OCI-M2 (cell line): Measurements from ENCODE around the gene CPED1.
"Not testable (repeated sequence)": the region's sequence is repeated elsewhere in the genome, so short reads cannot be mapped to it uniquely, and the experiment has no call there.

Source experiments
- DNase-seq: peaks from one replicate; lab custom pipeline; 2025; ENCODE audit not compliant: unreplicated experiment; lab: John Stamatoyannopoulos, UW

The CPED1 gene

DNA sequence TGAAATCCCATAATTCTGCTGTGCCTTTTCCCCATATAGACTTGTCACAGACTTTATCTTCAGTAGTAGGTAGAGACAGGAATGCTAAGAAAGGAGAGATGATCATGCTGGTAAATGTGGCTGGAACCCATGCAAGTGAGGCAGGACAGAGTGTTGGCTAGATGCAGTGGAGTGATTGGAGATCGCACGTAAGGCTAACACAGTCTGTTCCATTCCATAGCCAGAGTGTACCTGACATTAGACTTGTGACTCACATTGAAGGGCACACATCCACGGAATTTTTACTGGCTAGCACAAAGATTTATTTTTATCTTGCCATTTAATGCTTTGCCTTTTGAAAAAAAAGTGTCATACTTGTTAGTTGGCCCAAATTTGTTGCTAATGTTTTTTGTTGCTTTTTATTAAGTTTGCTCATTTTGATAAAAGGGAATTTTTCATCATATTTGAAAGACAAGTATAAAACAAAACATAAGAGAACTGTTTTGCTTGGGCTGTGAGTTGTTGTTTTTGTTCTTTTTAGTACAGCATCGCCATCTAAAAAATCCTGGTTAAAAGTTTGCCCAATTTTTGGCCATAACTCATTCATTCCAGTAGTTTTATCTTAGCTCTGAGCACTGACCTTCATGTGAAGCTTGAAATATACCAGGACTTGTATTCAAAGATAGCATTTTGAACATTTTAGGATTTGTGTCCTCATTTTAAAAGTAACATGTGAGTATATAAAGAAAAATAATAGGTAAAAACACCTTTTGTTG is 81.0 kb downstream of the CPED1 start:
- no peak for DNase-seq

DNA sequence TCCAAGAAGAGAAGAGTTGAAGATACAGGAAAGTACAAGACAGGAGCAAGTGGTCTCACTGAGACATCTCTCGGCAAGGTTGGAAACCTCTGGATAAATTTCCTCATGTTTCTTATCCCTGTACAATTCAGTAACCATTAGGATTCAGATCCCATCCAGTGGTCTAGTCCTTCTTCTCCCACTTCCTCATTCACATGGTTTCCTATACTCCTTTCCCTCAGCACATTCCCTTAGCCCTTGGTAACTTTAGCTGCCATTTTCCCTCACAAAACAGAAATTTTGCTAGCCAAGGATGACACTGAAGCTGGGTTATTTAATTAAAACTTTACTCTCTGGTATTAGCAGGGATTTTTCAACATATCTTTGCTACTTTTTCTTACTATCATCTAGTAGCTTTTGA is 82.6 kb downstream of the CPED1 start:
- no peak for DNase-seq

GRCh38 chr7:121071662-121072061 is 83.2 kb downstream of the CPED1 start:
- DNase-seq: no peak

GRCh38 chr7:121072826-121073225 is 84.3 kb downstream of the CPED1 start:
- no peak for DNase-seq

DNA sequence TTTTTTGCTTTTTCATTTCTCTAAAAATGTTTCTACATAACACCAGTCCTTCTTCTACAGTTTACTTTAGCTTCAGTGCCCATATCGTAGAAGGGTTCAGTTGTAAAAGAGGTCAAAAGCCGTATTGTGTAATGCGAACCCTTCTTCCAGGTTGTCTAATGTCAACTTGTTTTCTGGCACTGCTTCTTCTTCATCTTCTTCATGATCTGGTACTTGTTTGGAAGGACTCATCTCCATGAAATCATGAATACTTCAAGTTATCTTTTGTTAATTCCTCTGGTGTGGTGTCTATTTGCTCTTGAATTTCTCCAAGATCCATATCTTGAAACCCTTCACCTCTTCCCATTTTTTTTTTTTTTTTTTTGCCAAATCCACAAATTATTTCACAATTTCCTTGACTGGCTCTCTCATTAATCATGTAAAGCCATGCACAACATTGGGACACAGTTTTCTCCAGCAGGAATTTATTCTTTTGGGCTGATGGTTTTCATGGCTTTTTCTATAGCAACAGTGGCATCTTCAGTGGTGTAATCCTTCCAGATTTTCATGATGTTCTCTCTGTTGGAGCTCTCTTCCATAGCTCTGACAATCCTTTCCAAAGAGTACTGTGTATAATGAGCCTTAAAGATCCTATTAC is 85.1 kb downstream of the CPED1 start:
- no peak for DNase-seq

GRCh38 chr7:121075424-121075841 is 86.9 kb downstream of the CPED1 start:
- not testable (repeated sequence) for DNase-seq

DNA sequence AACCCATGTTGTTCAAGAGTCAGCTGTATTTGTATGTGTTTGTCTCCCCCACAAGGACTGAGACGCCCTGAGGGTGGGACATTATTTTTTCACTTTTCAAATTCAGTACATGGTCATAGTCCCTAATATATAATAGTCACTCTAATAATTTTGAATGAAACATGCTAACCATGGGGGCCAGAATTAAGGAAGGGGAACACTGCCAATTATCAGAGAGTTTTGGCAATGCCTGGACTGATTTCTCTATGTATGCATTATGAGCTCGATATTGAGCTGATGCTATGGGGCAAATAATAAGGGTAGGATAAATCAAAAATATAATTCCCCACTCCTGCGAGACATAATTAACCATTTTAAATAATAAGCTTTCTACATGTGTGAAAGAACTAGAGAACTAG is 87.4 kb downstream of the CPED1 start:
- no peak for DNase-seq

DNA sequence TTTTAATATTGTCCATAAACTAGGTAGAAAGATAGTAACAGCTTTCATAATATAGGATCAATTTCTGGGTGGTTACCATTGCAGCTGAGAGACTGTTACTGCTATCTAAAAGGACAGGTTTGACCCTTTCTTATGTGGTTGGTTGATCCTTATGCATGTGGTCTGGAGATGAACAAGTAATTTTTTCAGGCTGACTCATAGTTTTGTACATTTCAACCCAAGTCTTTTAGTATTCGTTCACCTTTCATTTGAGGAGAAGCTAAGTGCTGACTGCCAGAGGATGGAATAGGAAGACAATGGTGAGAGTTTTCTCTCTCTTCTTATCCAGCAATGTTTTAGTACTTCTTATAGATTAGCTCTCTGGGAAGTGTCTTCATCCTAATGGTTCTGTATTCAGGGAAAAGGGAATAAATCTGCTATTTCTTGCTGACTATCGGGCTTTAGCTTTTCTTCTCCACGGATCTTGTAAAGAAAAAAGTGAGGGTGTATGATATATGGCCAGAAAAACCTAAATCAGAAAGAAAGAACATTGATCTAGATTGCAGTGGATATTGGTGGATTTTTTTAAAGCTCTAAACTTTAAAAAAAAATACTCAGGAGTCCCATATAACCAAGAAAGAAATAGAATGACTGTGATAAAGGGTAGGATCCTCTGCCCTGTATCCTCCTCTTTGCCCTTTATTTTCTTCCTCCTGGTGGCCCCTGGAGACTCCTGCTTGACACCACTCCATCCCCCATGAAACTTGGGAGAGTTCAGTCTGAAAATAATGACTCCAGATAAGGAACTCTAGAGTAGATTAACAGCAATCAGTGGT is 88.0 kb downstream of the CPED1 start:
- no peak for DNase-seq

DNA sequence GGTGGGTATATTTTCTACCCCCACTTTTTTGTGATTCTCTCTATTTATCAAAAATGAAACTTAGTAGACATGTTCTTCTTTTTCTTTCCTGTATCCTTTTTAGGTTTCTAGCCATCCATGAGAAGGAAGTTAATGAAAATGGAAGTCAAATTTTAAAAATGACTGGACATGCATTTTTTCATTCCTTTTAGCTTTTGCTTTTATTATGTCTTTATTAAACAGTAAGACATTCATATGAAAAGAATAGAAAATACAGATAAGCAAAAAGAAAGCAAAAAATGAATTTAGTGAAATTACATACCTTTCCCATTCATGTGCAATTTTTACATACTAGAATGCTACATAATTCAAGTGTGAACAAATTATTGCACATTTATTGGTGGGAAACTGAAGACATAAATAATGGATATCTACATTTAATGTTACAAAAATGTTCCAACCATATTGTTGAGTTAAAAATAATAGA is 88.7 kb downstream of the CPED1 start:
- DNase-seq: no peak

DNA sequence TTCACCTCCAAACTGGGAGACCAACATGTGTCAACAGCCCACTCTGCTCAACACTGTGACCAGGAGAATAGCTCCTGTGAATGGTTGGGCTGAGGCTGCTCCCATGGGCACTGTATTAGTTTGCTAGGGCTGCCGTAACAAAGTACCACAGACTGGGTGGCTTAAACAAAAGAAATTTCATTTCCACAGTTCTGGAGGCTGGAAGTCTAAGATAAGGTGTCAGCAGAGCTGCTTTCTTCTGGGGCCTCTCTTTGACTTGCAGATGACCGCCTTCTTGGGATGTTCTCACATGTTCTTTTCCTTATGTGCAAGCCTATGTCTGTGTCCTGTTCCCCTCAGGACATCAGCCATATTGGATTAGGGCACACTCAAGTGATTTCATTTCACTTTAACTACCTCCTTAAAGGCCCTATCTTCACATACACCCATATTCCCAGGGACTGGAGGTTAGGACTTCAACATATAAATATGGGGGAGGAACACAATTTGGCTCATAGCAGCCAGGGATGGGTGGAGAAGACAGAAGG is 90.3 kb downstream of the CPED1 start:
- no peak for DNase-seq

- DNase-seq: no peak
These were observed 91.1 kb downstream of the CPED1 start for GRCh38 chr7:121079425-121080169.

DNA sequence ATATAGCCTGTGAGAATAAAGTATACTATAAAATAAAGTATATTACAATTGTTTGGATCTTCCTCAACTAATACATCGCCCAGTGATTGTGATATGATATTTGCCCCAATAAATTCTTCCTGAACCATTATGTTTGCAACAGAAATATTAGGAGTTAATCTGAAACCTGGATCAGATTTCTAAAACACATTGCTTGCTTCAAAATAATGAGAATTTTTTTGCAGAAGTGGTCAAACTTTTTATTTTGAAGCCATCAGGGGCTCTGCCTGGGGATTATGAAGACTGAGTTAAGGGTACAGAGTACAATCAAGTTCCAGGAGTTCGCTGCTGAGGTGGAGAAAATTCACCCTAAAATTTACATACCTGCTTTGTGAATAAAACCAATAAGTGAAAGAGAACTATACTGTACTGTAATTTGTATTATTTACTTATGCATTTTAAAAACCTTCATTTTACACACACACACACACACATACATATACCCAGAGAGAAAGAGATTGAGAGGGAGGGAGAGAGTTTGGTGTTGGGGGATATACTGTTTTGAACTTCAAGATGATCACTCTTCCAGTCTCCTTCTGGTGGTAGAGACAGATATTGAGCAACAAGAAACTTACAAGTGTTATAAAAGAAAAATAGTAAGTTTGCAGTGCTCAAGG is 91.9 kb downstream of the CPED1 start:
- DNase-seq: no peak

DNA sequence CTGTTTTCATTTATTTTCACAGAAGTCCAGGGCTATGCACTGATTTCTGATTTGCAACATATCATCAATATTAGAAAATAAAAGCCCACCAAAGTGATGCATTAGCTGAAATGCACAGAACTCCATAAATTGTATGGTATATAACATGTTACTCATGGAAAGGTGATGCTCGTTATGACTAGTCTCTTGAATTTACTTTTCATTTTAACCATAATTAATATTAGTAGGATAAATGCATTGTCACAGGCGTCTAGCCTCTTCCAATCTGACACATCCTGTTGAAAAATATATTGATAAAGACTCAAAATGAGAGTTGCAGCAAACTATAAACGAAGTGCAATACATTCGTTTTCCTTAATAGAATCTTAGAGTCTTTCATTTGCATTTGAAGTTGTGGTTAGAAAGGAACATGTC is 92.4 kb downstream of the CPED1 start:
- DNase-seq: no peak

- no peak for DNase-seq
These were observed 92.9 kb downstream of the CPED1 start for GRCh38 chr7:121081327-121081936.

- DNase-seq: no peak
These were observed 94.0 kb downstream of the CPED1 start for GRCh38 chr7:121082400-121083101.

DNA sequence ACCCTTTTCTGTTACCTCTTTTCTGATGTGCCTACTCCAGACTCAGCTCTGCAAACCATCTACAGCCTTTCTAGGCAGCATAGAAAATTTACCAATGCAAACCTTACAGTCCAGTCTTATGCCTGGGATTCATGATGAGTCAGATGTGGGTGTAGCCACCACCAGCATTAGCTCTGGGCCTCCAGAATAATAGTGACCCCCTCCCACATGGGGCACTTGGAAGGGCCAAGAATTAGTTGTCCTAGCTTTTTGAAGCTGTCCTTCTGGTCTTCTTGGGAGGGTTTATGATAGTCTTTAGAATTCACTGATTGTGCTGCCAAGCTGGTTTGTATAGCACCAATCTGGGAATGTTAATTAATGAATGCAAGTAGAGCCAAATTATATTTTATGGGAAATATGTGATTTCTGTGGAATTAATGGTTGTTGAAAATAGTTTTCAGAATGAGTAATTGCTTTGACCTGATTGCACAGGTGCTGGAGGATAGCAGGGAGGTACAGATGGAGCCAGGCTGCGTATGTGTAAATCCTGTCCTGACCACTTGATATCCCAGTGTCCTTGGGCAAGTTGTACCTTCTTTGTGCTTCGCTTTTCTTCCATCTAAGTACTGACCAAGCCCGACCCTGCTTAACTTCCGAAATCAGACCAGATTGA is 94.8 kb downstream of the CPED1 start:
- no peak for DNase-seq

- no peak for DNase-seq
These were observed 95.3 kb downstream of the CPED1 start for GRCh38 chr7:121083790-121084251.

- no peak for DNase-seq
These were observed 95.7 kb downstream of the CPED1 start for GRCh38 chr7:121084256-121084655.
